Activated naive CD8-positive, alpha-beta T cell treated with anti-CD3 and anti-CD28 coated beads for 36 hours (primary cell): Measurements from ENCODE around the gene CFP. TPM values are rescaled to one million over a fixed set of nuclear protein-coding genes. Genes with fewer than 3 reads are reported as not detected.
"Not testable (repeated sequence)": the region's sequence is repeated elsewhere in the genome, so short reads cannot be mapped to it uniquely, and the experiment has no call there.

Source experiments
- DNase-seq: peaks from one replicate; pipeline ENCODE4 v3.0.0; 2021
- H3K27ac Mint-ChIP-seq: one replicate; pipeline ENCODE4 v1.8.0; 2022; ENCODE audit warnings: mild to moderate bottlenecking, moderate library complexity, mixed read lengths
- H3K27me3 Mint-ChIP-seq: one replicate; pipeline ENCODE4 v1.8.0; 2022; ENCODE audit warnings: mild to moderate bottlenecking, mixed read lengths
- H3K36me3 Mint-ChIP-seq: one replicate; pipeline ENCODE4 v1.8.0; 2021; ENCODE audit warnings: mild to moderate bottlenecking, mixed read lengths
- H3K4me1 Mint-ChIP-seq: one replicate; pipeline ENCODE4 v1.8.0; 2021; ENCODE audit warnings: mixed read lengths
- H3K4me3 Mint-ChIP-seq: one replicate; pipeline ENCODE4 v1.8.0; 2022; ENCODE audit warnings: mild to moderate bottlenecking, moderate library complexity, mixed read lengths
- H3K9me3 Mint-ChIP-seq: one replicate; pipeline ENCODE4 v1.8.0; 2022; ENCODE audit warnings: mixed read lengths
- total RNA-seq, 2 experiments: library from RNA; stranded (reverse); gene quantifications; one replicate each; pipeline ENCODE4 v1.2.3, GENCODE V29; 2021

CFP gene
- total RNA-seq, 2 experiments from 2014 or later: 0.90 to 1.9 TPM

DNA sequence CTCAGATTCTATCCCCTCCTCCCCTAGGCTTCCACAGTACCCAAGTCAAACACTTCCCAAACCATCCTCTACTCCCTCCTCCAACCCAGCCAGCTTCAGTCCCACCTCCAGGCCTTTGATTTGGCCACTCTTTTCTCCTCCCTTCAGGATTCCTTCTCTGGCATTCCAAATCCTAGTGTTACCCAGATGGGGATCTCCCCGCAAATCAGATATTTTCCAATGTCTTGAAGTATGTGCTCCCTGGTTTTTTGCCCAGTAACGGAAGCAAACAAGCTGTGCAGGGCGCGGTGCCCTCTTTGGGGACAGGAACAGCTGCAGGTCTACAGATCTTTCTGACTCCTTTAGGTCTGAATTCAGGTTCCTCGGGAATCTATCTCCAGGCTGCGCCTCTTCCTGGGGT is 7.9 kb downstream of the CFP start:
- Mint-ChIP-seq H3K27ac (no peak overlapping the region), H3K36me3 (no peaks in the 10 kb centered on the region)

GRCh38 chrX:47620303-47620685 is 9.4 kb downstream of the CFP start:
- H3K9me3 Mint-ChIP-seq: no peaks in the 10 kb centered on the region
- no peak overlapping the region for H3K27ac Mint-ChIP-seq
- H3K27me3 Mint-ChIP-seq: peaks cover 19% of the 10 kb centered on the region
- H3K4me3 Mint-ChIP-seq: no peak overlapping the region
- H3K36me3 Mint-ChIP-seq: no peaks in the 10 kb centered on the region
- no peak for DNase-seq
- H3K4me1 Mint-ChIP-seq: peaks cover 11% of the 10 kb centered on the region

More for the DNA sequence above, 7.9 kb downstream of the CFP start:
- Mint-ChIP-seq H3K4me3 (no peak overlapping the region), H3K27me3 (peaks cover 19% of the 10 kb centered on the region), H3K9me3 (no peaks in the 10 kb centered on the region), H3K4me1 (peaks cover 11% of the 10 kb centered on the region)
- no peak for DNase-seq

GRCh38 chrX:47619486-47620302 is 10.0 kb downstream of the CFP start, which contains the start of gene SYN1:
Gene SYN1, minus strand, starts transcription at chrX:47619857. Its CDS starts 129 bp downstream, at chrX:47619728.
- DNase-seq: peak; percentile 86
- no peaks in the 10 kb centered on the region for H3K9me3 Mint-ChIP-seq
- H3K27me3 Mint-ChIP-seq: peaks cover 19% of the 10 kb centered on the region
- H3K4me3 Mint-ChIP-seq: peak within 1 kb of the TSS; percentile 57
- H3K27ac Mint-ChIP-seq: no peak within 1 kb of the TSS
- H3K4me1 Mint-ChIP-seq: peaks cover 11% of the 10 kb centered on the region
- no peaks in the 10 kb centered on the region for H3K36me3 Mint-ChIP-seq

- H3K27ac Mint-ChIP-seq: no peak overlapping the region
Measured at GRCh38 chrX:47618923-47619485, 10.7 kb downstream of the CFP start.

DNA sequence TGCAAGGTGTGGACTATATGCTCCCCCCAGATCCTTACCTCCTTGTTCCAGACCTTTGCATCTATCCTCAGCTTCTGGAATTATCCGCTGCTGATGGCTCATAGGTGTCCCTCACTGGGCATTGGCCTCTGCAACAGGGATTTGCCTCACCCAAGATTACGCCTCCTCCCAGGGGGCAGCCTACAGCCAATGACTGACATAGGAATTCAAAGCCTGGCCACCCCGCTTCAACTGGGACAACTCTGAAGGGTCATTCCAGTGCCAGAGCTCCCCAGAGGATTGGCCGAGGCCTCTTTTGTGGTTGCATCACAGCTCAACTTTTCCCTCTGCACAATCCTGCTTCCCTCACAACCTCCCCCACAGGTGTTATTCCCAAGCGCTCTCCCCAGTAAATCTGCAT is 15.1 kb downstream of the CFP start:
- Mint-ChIP-seq H3K27ac (no peak overlapping the region), H3K9me3 (no peaks in the 10 kb centered on the region), H3K4me1 (no peaks in the 10 kb centered on the region), H3K4me3 (no peak overlapping the region), H3K36me3 (no peaks in the 10 kb centered on the region), H3K27me3 (peaks cover 15% of the 10 kb centered on the region)
- DNase-seq: no peak

More at GRCh38 chrX:47618923-47619485, 10.7 kb downstream of the CFP start:
- peaks cover 8% of the 10 kb centered on the region for H3K4me1 Mint-ChIP-seq
- H3K36me3 Mint-ChIP-seq: no peaks in the 10 kb centered on the region
- H3K27me3 Mint-ChIP-seq: peaks cover 19% of the 10 kb centered on the region
- peak overlapping the region; percentile 57 for H3K4me3 Mint-ChIP-seq
- DNase-seq: no peak
- no peaks in the 10 kb centered on the region for H3K9me3 Mint-ChIP-seq

DNA sequence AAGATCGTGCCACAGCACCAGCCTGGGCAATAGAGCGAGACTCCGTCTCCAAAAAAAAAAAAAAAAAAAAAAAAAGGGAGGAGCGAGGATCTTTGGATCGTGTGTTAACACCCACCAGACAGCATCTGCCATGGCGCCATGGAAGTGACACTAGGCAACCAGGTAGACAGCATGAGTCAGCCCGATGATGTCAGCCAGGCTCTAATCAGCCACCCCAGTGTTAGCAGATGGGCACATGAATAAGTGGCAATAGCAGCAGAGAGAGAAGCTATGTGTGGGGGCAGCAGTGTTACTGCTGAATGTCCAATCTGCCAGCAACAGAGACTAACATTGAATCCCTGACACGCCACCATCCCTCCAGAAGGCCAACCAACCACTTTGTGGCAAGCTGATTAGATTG is 16.6 kb downstream of the CFP start:
- Mint-ChIP-seq H3K4me3 (no peak overlapping the region), H3K4me1 (peaks cover 3% of the 10 kb centered on the region), H3K36me3 (no peaks in the 10 kb centered on the region), H3K27ac (no peak overlapping the region), H3K9me3 (no peaks in the 10 kb centered on the region), H3K27me3 (peaks cover 11% of the 10 kb centered on the region)
- no peak for DNase-seq

DNA sequence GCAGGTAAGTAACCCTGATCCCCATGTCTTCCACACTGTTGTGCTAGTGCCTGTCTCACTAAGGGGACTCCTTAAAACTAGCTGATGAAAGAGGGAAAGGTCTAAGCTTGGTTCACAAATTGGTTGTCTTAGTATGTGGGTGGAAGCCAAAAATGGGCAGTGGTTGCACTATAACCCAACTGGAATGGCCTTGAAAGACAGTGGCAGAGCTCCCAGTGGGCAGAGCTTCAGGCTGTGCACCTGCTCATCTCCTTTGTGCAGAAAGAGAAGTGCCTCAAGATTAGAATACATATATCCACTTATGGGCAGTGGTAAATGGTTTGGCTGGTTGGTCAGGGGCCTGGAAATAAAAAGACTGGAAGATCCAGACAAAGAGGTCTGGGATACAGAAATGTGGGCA is 17.3 kb downstream of the CFP start:
- DNase-seq: no peak
- no peaks in the 10 kb centered on the region for H3K36me3 Mint-ChIP-seq
- H3K4me3 Mint-ChIP-seq: no peak overlapping the region
- H3K27ac Mint-ChIP-seq: no peak overlapping the region
- no peaks in the 10 kb centered on the region for H3K9me3 Mint-ChIP-seq
- H3K27me3 Mint-ChIP-seq: peaks cover 6% of the 10 kb centered on the region
- peaks cover 3% of the 10 kb centered on the region for H3K4me1 Mint-ChIP-seq

- Mint-ChIP-seq H3K27me3 (peaks cover 5% of the 10 kb centered on the region), H3K9me3 (no peaks in the 10 kb centered on the region), H3K27ac (no peak overlapping the region), H3K36me3 (no peaks in the 10 kb centered on the region), H3K4me3 (no peak overlapping the region), H3K4me1 (peaks cover 3% of the 10 kb centered on the region)
- DNase-seq: no peak
Measured at GRCh38 chrX:47611926-47612325, 17.8 kb downstream of the CFP start.

GRCh38 chrX:47611489-47611888 is 18.2 kb downstream of the CFP start:
- Mint-ChIP-seq H3K4me3 (no peak overlapping the region), H3K27me3 (peaks cover 5% of the 10 kb centered on the region), H3K36me3 (no peaks in the 10 kb centered on the region), H3K27ac (no peak overlapping the region), H3K4me1 (peaks cover 3% of the 10 kb centered on the region), H3K9me3 (no peaks in the 10 kb centered on the region)
- DNase-seq: no peak

DNA sequence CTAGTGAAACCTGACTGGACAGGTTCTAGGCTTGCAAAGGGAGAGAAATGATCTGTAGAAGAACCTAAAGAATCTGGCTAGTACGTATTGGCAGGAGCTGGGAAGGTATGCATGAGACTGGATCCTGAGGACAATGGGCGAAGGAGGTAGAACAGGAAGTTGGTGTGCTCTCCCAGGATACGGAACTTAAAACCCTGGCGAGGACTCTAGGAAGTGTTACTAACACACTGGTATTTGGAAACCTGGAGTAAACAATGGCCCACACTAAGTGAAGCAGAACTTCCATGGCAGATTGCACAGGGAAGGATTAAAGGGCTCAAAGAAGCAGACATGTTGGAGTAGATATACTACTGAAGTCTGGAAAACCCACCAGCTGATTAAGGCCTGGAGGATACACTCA is 19.2 kb downstream of the CFP start:
- Mint-ChIP-seq H3K27me3 (peaks cover 5% of the 10 kb centered on the region), H3K36me3 (no peaks in the 10 kb centered on the region), H3K4me3 (no peak overlapping the region), H3K9me3 (no peaks in the 10 kb centered on the region), H3K27ac (no peak overlapping the region), H3K4me1 (peaks cover 3% of the 10 kb centered on the region)
- DNase-seq: no peak

GRCh38 chrX:47608130-47608810 is 21.5 kb downstream of the CFP start:
- DNase-seq: no peak
- peaks cover 5% of the 10 kb centered on the region for H3K27me3 Mint-ChIP-seq
- no peaks in the 10 kb centered on the region for H3K9me3 Mint-ChIP-seq
- H3K4me3 Mint-ChIP-seq: no peak overlapping the region
- peaks cover 3% of the 10 kb centered on the region for H3K4me1 Mint-ChIP-seq
- H3K27ac Mint-ChIP-seq: no peak overlapping the region
- H3K36me3 Mint-ChIP-seq: no peaks in the 10 kb centered on the region

GRCh38 chrX:47607091-47607490 is 22.6 kb downstream of the CFP start:
- Mint-ChIP-seq H3K36me3 (no peaks in the 10 kb centered on the region), H3K27me3 (peaks cover 5% of the 10 kb centered on the region), H3K27ac (no peak overlapping the region), H3K4me1 (peaks cover 3% of the 10 kb centered on the region), H3K9me3 (no peaks in the 10 kb centered on the region), H3K4me3 (no peak overlapping the region)
- DNase-seq: no peak

DNA sequence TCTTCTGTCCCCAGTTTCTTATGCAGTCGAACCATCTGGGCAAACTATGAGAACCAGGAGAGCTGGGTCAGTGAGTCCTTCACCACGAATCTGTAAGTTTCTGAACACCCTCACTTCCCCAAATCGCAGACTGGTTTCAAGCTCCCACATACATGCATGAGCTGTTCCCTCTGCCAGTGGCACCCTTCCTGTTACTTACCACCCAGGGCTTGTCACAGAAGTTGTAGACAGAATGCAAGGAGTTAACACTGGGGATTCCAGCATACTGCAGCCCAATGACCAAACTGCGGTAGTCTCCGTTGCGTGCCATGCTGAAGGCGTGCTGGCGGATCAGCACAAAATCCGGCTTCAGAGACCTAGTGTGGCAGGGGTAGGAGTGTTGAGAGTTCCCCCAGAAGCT is 24.7 kb downstream of the CFP start:
- Mint-ChIP-seq H3K27me3 (peaks cover 5% of the 10 kb centered on the region), H3K4me3 (no peak overlapping the region), H3K36me3 (no peaks in the 10 kb centered on the region), H3K9me3 (no peaks in the 10 kb centered on the region), H3K4me1 (peaks cover 3% of the 10 kb centered on the region), H3K27ac (no peak overlapping the region)
- DNase-seq: no peak

DNA sequence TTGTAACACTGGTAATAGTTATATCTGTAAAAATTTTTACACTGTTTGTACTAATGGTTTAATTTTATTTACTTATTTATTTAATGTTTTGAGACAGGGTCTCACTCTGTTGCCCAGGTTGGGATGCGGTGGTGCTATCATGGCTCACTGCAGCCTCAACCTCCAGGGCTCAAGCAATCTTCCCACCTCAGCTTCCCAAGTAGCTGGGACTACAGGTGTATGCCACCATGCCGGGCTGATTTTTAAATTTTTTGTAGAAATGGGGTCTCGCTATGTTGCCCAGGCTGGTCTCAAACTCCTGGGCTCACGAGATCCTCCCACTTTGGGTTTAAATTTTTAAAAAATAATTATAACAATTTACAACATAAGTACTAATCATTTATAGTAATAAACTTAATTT is 26.6 kb downstream of the CFP start:
- not testable (repeated sequence) for H3K36me3 Mint-ChIP-seq, H3K27ac Mint-ChIP-seq, H3K27me3 Mint-ChIP-seq, DNase-seq, H3K9me3 Mint-ChIP-seq, H3K4me3 Mint-ChIP-seq, H3K4me1 Mint-ChIP-seq

DNA sequence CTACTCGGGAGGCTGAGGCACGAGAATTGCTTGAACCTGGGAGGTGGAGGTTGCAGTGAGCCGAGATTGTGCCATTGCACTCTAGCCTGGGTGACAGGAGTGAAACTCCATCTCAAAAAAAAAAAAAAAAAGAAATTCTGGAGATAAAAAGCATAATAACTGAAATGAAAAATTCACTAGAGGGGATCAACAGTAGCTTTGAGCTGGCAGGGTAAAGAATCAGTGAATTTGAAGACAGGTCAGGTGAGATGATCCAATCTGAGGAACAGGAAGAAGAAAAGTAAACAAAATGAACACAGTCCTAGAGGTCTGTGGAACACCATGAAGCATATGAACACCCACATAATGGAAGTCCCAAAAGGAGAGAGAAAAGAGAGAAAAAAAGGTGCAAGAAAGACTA is 32.5 kb downstream of the CFP start:
- no peak overlapping the region for H3K27ac Mint-ChIP-seq
- DNase-seq: no peak
- no peaks in the 10 kb centered on the region for H3K27me3 Mint-ChIP-seq
- H3K4me1 Mint-ChIP-seq: peaks cover 2% of the 10 kb centered on the region
- H3K4me3 Mint-ChIP-seq: no peak overlapping the region
- peaks cover 8% of the 10 kb centered on the region for H3K36me3 Mint-ChIP-seq
- H3K9me3 Mint-ChIP-seq: peaks cover 8% of the 10 kb centered on the region
